ENCODE results near the gene TNNT3. TPM values are rescaled to one million over a fixed set of nuclear protein-coding genes. Genes with fewer than 3 reads are reported as not detected.
A peak's percentile ranks its signal among the peaks of the same experiment; 100 is the strongest.

Gene TNNT3
- total RNA-seq, 2 donors from 2014 or later, result 1.6 TPM; not detected in 1

- H3K4me3 ChIP-seq, result no peak overlapping the region
- H3K36me3 ChIP-seq (replicated peaks in 1 of 2; ENCODE audit: insufficient read depth in 1 of 2, low read depth in 2 of 2), result no peaks in the 10 kb centered on the region
- ATAC-seq (peak; percentile 60), DNase-seq (peak in 2 of 4 donors; percentile 38 to 52)
- H3K27ac ChIP-seq, result no peak overlapping the region
- H3K4me1 ChIP-seq, result peaks cover 7% of the 10 kb centered on the region
- 46 to 50% methylated on average over 4 of the region's 4 CpGs for WGBS, 2 donors
- TF ChIP-seq POLR2A (IDR thresholded peaks at IDR 0.05), result no peak
- TF ChIP-seq, protein P1, sequence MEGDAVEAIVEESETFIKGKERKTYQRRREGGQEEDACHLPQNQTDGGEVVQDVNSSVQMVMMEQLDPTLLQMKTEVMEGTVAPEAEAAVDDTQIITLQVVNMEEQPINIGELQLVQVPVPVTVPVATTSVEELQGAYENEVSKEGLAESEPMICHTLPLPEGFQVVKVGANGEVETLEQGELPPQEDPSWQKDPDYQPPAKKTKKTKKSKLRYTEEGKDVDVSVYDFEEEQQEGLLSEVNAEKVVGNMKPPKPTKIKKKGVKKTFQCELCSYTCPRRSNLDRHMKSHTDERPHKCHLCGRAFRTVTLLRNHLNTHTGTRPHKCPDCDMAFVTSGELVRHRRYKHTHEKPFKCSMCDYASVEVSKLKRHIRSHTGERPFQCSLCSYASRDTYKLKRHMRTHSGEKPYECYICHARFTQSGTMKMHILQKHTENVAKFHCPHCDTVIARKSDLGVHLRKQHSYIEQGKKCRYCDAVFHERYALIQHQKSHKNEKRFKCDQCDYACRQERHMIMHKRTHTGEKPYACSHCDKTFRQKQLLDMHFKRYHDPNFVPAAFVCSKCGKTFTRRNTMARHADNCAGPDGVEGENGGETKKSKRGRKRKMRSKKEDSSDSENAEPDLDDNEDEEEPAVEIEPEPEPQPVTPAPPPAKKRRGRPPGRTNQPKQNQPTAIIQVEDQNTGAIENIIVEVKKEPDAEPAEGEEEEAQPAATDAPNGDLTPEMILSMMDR (IDR thresholded peaks at IDR 0.05), result no peak
- no peaks in the 10 kb centered on the region for H3K9me3 ChIP-seq
- H3K27me3 ChIP-seq, result no peaks in the 10 kb centered on the region
- intact Hi-C loops (cut with DNase I), result loop anchor here (5.0 kb wide), 1 partner anchor 43 kb away; no protein-coding TSS in a partner anchor
Observed at GRCh38 chr11:1899090-1899489, 20.4 kb upstream of the TNNT3 start.

GRCh38 chr11:1899686-1900085, 19.8 kb upstream of the TNNT3 start:
- Histone ChIP-seq H3K4me1 (peaks cover 7% of the 10 kb centered on the region), H3K27me3 (no peaks in the 10 kb centered on the region), H3K4me3 (no peak overlapping the region), H3K36me3 (replicated peaks in 1 of 2; ENCODE audit: insufficient read depth in 1 of 2, low read depth in 2 of 2) (no peaks in the 10 kb centered on the region), H3K9me3 (no peaks in the 10 kb centered on the region), H3K27ac (no peak overlapping the region)
- ATAC-seq (no peak), DNase-seq (no peak)
- intact Hi-C loops (cut with DNase I), result loop anchor here (5.0 kb wide), 1 partner anchor 43 kb away; no protein-coding TSS in a partner anchor
- 89 to 94% methylated on average over 5 of the region's 5 CpGs for WGBS, 2 donors
- no peak for TF ChIP-seq POLR2A (IDR thresholded peaks at IDR 0.05)
- TF ChIP-seq, protein P1 (IDR thresholded peaks at IDR 0.05), result no peak

DNA sequence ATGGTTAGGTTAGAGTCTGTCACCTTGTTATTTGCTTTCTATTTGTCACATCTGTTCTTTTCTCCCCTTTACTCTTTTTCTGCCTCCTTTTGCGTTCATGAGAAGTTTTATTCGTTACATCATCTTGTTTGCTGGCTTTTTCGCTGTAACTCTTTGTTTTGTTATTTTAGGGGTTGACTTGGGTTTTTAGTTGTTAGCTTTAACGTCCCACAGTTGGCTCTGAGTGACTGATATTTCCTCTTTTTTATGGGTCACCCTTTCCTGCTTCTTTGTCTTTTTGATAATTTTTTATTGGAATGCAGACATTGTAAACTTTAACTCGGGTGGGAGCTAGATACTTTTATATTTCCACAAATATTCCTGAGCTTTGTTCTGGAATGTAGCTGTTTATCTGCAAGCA, 13.3 kb upstream of the TNNT3 start:
- Histone ChIP-seq H3K27ac (no peak overlapping the region), H3K27me3 (no peaks in the 10 kb centered on the region), H3K4me1 (no peaks in the 10 kb centered on the region), H3K4me3 (no peak overlapping the region), H3K9me3 (no peaks in the 10 kb centered on the region), H3K36me3 (replicated peaks in 1 of 2; ENCODE audit: insufficient read depth in 1 of 2, low read depth in 2 of 2) (no peaks in the 10 kb centered on the region)
- TF ChIP-seq, protein P1 (IDR thresholded peaks at IDR 0.05), result no peak
- TF ChIP-seq POLR2A (IDR thresholded peaks at IDR 0.05), result no peak
- WGBS, 2 donors, result 38 to 56% methylated on average over 5 of the region's 5 CpGs
- intact Hi-C loops (cut with DNase I), result no loop called here
- ATAC-seq (no peak), DNase-seq (no peak)

GRCh38 chr11:1906611-1907423, 12.7 kb upstream of the TNNT3 start:
- DNase-seq (no peak), ATAC-seq (no peak)
- no peak overlapping the region for H3K27ac ChIP-seq
- H3K4me1 ChIP-seq, result no peaks in the 10 kb centered on the region
- no peak for TF ChIP-seq POLR2A (IDR thresholded peaks at IDR 0.05)
- TF ChIP-seq, protein P1 (IDR thresholded peaks at IDR 0.05), result no peak
- H3K27me3 ChIP-seq, result no peaks in the 10 kb centered on the region
- 76 to 83% methylated on average over 14 of the region's 14 CpGs for WGBS, 2 donors
- H3K36me3 ChIP-seq (replicated peaks in 1 of 2; ENCODE audit: insufficient read depth in 1 of 2, low read depth in 2 of 2), result no peaks in the 10 kb centered on the region
- no peak overlapping the region for H3K4me3 ChIP-seq
- intact Hi-C loops (cut with DNase I), result no loop called here
- H3K9me3 ChIP-seq, result no peaks in the 10 kb centered on the region

DNA sequence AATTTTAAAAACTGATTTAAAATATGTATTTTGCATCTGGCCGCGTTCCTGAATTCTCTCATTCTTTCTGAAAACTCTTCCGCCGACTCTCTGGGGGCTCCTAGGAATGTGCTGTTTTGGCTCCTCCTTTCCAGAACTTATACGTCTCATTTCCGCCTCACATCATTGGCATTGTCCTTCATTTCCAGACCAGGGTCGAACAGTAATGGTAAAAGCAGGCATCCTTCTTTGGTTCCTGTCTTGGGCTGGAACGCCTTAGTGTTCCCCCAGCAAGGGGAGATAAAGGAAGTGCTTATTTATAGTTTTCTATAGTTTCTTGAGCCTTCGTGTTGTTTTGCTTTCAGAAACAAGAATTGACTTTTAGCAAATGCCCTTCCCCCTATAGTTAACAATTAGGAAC, 10.9 kb upstream of the TNNT3 start:
- no peak overlapping the region for H3K4me3 ChIP-seq
- H3K9me3 ChIP-seq, result no peaks in the 10 kb centered on the region
- H3K4me1 ChIP-seq, result no peaks in the 10 kb centered on the region
- H3K27me3 ChIP-seq, result no peaks in the 10 kb centered on the region
- no peak for ATAC-seq
- WGBS, 2 donors, result 41 to 45% methylated on average over 9 of the region's 9 CpGs
- TF ChIP-seq POLR2A (IDR thresholded peaks at IDR 0.05), result no peak
- TF ChIP-seq, protein P1 (IDR thresholded peaks at IDR 0.05), result no peak
- no peaks in the 10 kb centered on the region for H3K36me3 ChIP-seq (replicated peaks in 1 of 2; ENCODE audit: insufficient read depth in 1 of 2, low read depth in 2 of 2)
- peak overlapping the region in 1 of 4 donors; percentile 26 for H3K27ac ChIP-seq
- intact Hi-C loops (cut with DNase I), result no loop called here
- no peak for DNase-seq

Data from body of pancreas (tissue), 4 donors.